Stomach (tissue), 9 donors: Measurements from ENCODE around the gene EXOSC6. TPM values are rescaled to one million over a fixed set of nuclear protein-coding genes. Genes with fewer than 3 reads are reported as not detected.
"Not testable (repeated sequence)": the region's sequence is repeated elsewhere in the genome, so short reads cannot be mapped to it uniquely, and the experiment has no call there.

Source experiments
- DNase-seq, 2 donors: peaks; one replicate each; pipeline versions ENCODE4 v3.0.0 to v3.0.0-alpha.2; 2013 to 2019
- H3K27ac ChIP-seq, 5 donors: fragments of 200-600 bp in 4 of 5; sonication (generic) in 4 of 5; one replicate each; pipeline ENCODE4 v1.5.1; 2013 to 2019; ENCODE audit warnings: mild to moderate bottlenecking in 1 of 5, moderate library complexity in 1 of 5
- H3K27me3 ChIP-seq, 3 donors: fragments of 200-600 bp; sonication (generic); one replicate each; pipeline ENCODE4 v1.5.1; 2017 to 2019; ENCODE audit warnings: mixed run types in 1 of 3
- H3K36me3 ChIP-seq, 4 donors: fragments of 200-600 bp; sonication (generic); 1 replicate in 3 of 4; 2 replicates in 1 of 4; pipeline ENCODE4 v1.5.1; 2016 to 2019
- H3K4me1 ChIP-seq, 4 donors: fragments of 200-600 bp; sonication (generic); one replicate each; pipeline ENCODE4 v1.5.1; 2016 to 2019
- H3K4me3 ChIP-seq, 4 donors: fragments of 200-600 bp; sonication (generic) in 3 of 4; one replicate each; pipeline ENCODE4 v1.5.1; 2016 to 2019; ENCODE audit warnings: mild to moderate bottlenecking in 1 of 4
- H3K9me3 ChIP-seq, 4 donors: fragments of 200-600 bp; sonication (generic); one replicate each; pipeline ENCODE4 v1.5.1; 2016 to 2019
- CTCF ChIP-seq, 7 experiments: fragments of 450-650 bp in 4 of 7; fragments of 200-600 bp in 3 of 7; sonication (generic) in 3 of 7; IDR thresholded peaks; one replicate each; pipeline ENCODE4 v1.5.1; 2016 to 2019; ENCODE audit warnings: antibody characterized with exemption in 7 of 7, control low read depth in 2 of 7, mild to moderate bottlenecking in 1 of 7
- EP300 ChIP-seq: sonication (generic); formaldehyde crosslinking; IDR thresholded peaks from one replicate; pipeline ENCODE4 v1.6.1; 2017; ENCODE audit warnings: antibody characterized with exemption
- POLR2A ChIP-seq, 4 donors: fragments of 450-650 bp; IDR thresholded peaks; one replicate each; pipeline ENCODE4 v1.6.1; 2016; ENCODE audit warnings: antibody characterized with exemption in 4 of 4, control low read depth in 2 of 4, mild to moderate bottlenecking in 1 of 4, moderate library complexity in 1 of 4
- POLR2AphosphoS5 ChIP-seq, 3 donors: sonication (generic); formaldehyde crosslinking; IDR thresholded peaks; one replicate each; pipeline ENCODE4 v1.6.1; 2016; ENCODE audit warnings: antibody characterized with exemption in 3 of 3
- WGBS, 5 donors: extraction: QIAGEN DNeasy Blood & Tissue Kit in 3 of 5; methylation state at CpG; one replicate each; pipeline versions ENCODE4 v1.1.5 to v1.1.7; 2013 to 2018; 5-methylcytosine and 5-hydroxymethylcytosine counted together
- intact Hi-C: fragments of 100-400 bp; cut with DNase I; formaldehyde crosslinking; loops from one replicate; pipeline ENCODE4 v1.15.1; 2023; ENCODE audit warnings: low total_unique reads
- polyA plus RNA-seq, 3 donors: library from polyadenylated mRNA; stranded (reverse); fragments of 200-250 nt; gene quantifications; one replicate each; pipeline ENCODE4 v1.2.3, GENCODE V29; 2013
- total RNA-seq, 5 donors: library from RNA; depleted of rRNA; stranded (reverse); fragments of >200 nt; gene quantifications; one replicate each; pipeline versions ENCODE4 v1.1.0 to v1.2.3, GENCODE V29; 2014 to 2016
- donor health status: healthy with polysubstance abuse.
- donor health status: Bipolar disorder and iron deficiency.
- donor health status: healthy.

Gene EXOSC6
- total and polyA plus RNA-seq, 8 donors: 7.0 to 45.2 (median 24.4) TPM

- peaks cover 0 to 13% (median 8%) of the 10 kb centered on the region in 4 donors for H3K36me3 ChIP-seq
- H3K4me1 ChIP-seq: peaks cover 11 to 55% (median 23%) of the 10 kb centered on the region in 4 donors
- H3K9me3 ChIP-seq: no peaks in the 10 kb centered on the region
- peak; percentile 96 to 100 for DNase-seq
- TF ChIP-seq POLR2A (IDR thresholded peaks at IDR 0.05) (peak in 2 of 4 donors; percentile 97 to 98), POLR2AphosphoS5 (IDR thresholded peaks at IDR 0.05) (peak; percentile 96 to 98 (median 98)), EP300 (no peak)
- WGBS, 5 donors: 1 to 2% (median 2%) methylated on average over 37 to 53 of the region's 53 CpGs
- no peaks in the 10 kb centered on the region for H3K27me3 ChIP-seq
- intact Hi-C loops: no loop called here
- H3K27ac ChIP-seq: peak within 1 kb of the TSS; percentile 95 to 99 (median 96)
- H3K4me3 ChIP-seq: peak within 1 kb of the TSS; percentile 69 to 76 (median 70)
Observed at GRCh38 chr16:70289229-70290094, 37.7 kb upstream of the EXOSC6 start, which contains the start of gene AARS1. AARS1 (minus strand) TSS chr16:70289506; CDS start chr16:70282763, 6,743 bp downstream.

- H3K27me3 ChIP-seq, intact Hi-C loops, H3K9me3 ChIP-seq, DNase-seq: not testable (repeated sequence)
- peaks cover 1 to 33% (median 26%) of the 10 kb centered on the region in 4 donors for H3K36me3 ChIP-seq
- peaks cover 20 to 73% (median 34%) of the 10 kb centered on the region in 4 donors for H3K4me1 ChIP-seq
- H3K27ac ChIP-seq: peak overlapping the region in 4 of 5 donors; percentile 42 to 97 (median 96)
- peak overlapping the region; percentile 69 to 76 (median 70) for H3K4me3 ChIP-seq
- 94 to 96% (median 94%) methylated on average over 17 of the region's 17 CpGs for WGBS, 5 donors
Observed at GRCh38 chr16:70287304-70287971, 35.7 kb upstream of the EXOSC6 start.

GRCh38 chr16:70276392-70276791 is 24.7 kb upstream of the EXOSC6 start:
- Histone ChIP-seq H3K4me1 (no peaks in the 10 kb centered on the region), H3K36me3 (peaks cover 78 to 100% (median 99%) of the 10 kb centered on the region in 4 donors), H3K27ac (no peak overlapping the region), H3K9me3 (no peaks in the 10 kb centered on the region), H3K27me3 (no peaks in the 10 kb centered on the region), H3K4me3 (no peak overlapping the region)
- intact Hi-C loops: no loop called here
- no peak for TF ChIP-seq POLR2AphosphoS5 (IDR thresholded peaks at IDR 0.05)
- TF ChIP-seq CTCF (IDR thresholded peaks at IDR 0.05): no peak
- no peak for TF ChIP-seq POLR2A (IDR thresholded peaks at IDR 0.05)
- TF ChIP-seq EP300: no peak
- 86 to 100% (median 90%) methylated on average over 1 of the region's 1 CpG for WGBS, 5 donors
- DNase-seq: no peak

- H3K36me3 ChIP-seq: peaks cover 77 to 100% (median 99%) of the 10 kb centered on the region in 4 donors
- H3K27me3 ChIP-seq: no peaks in the 10 kb centered on the region
- WGBS, 5 donors: 90 to 98% (median 95%) methylated on average over 10 of the region's 10 CpGs
- TF ChIP-seq POLR2A (IDR thresholded peaks at IDR 0.05): no peak
- TF ChIP-seq EP300: no peak
- TF ChIP-seq CTCF (IDR thresholded peaks at IDR 0.05): no peak
- no peak for TF ChIP-seq POLR2AphosphoS5 (IDR thresholded peaks at IDR 0.05)
- no peak overlapping the region for H3K27ac ChIP-seq
- intact Hi-C loops: no loop called here
- no peak overlapping the region for H3K4me3 ChIP-seq
- DNase-seq: no peak
- no peaks in the 10 kb centered on the region for H3K4me1 ChIP-seq
- no peaks in the 10 kb centered on the region for H3K9me3 ChIP-seq
Observed at GRCh38 chr16:70271696-70272095, 20.0 kb upstream of the EXOSC6 start.

GRCh38 chr16:70270176-70270575 is 18.4 kb upstream of the EXOSC6 start:
- Histone ChIP-seq H3K4me1 (no peaks in the 10 kb centered on the region), H3K27me3 (no peaks in the 10 kb centered on the region), H3K4me3 (no peak overlapping the region), H3K9me3 (no peaks in the 10 kb centered on the region), H3K27ac (no peak overlapping the region), H3K36me3 (peaks cover 78 to 100% (median 99%) of the 10 kb centered on the region in 4 donors)
- no peak for TF ChIP-seq POLR2A (IDR thresholded peaks at IDR 0.05)
- TF ChIP-seq EP300: no peak
- TF ChIP-seq CTCF (IDR thresholded peaks at IDR 0.05): no peak
- no peak for TF ChIP-seq POLR2AphosphoS5 (IDR thresholded peaks at IDR 0.05)
- WGBS, 5 donors: 83 to 97% (median 92%) methylated on average over 3 of the region's 3 CpGs
- intact Hi-C loops: no loop called here
- no peak for DNase-seq
